SKM-1 (cell line): ENCODE data around the gene HEPH.
"Not testable (repeated sequence)": the region's sequence is repeated elsewhere in the genome, so short reads cannot be mapped to it uniquely, and the experiment has no call there.

Experiments
- DNase-seq: peaks from one replicate; lab custom pipeline; 2025; ENCODE audit not compliant: unreplicated experiment; lab: John Stamatoyannopoulos, UW

The HEPH gene

GRCh38 chrX:66163849-66164411 lies at the start of gene HEPH:
TSS of gene HEPH (plus strand) at chrX:66164247. CDS start at chrX:66170571, 6,324 bp downstream.
- DNase-seq = no peak

DNA sequence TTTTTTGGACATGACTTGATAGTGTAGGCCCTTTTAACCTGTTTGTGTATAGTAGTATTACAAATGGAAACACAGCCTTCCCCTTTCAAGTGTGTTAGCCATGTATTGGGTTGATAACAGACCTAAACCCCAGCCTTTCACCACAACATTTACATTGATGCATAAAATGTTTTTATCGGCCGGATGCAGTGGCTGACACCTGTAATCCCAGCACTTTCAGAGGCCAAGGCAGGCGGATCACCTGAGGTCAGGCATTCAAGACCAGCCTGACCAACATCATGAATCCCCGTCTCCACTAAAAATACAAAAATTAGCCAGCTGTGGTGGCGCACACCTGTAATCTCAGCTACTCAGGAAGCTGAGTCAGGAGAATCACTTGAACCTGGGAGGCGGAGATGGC lies 45.3 kb upstream of the HEPH start:
- not testable (repeated sequence) for DNase-seq

GRCh38 chrX:66121354-66121753 lies 42.7 kb upstream of the HEPH start:
- not testable (repeated sequence) for DNase-seq

DNA sequence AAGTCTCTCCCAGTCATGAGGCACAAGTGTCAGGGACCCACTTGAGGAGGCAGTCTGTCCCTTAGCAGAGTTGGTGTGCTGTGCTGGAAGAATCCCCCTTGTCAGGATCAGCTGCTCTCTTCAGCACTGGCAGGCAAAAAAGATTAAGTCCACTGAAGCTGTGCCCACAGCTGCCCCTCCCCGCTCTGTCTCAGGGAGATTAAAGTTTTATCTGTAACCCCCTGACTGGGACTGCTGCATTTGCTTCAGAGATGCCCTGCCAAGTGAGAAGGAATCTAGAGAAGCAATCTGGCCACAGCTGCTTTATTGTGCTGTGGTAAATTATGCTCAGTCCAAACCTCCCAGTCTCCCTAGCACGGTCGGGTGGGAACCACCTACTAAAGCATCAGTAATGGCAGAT lies 37.4 kb upstream of the HEPH start:
- no peak for DNase-seq

- DNase-seq = no peak
These were observed 33.6 kb upstream of the HEPH start for GRCh38 chrX:66130469-66130868.

DNA sequence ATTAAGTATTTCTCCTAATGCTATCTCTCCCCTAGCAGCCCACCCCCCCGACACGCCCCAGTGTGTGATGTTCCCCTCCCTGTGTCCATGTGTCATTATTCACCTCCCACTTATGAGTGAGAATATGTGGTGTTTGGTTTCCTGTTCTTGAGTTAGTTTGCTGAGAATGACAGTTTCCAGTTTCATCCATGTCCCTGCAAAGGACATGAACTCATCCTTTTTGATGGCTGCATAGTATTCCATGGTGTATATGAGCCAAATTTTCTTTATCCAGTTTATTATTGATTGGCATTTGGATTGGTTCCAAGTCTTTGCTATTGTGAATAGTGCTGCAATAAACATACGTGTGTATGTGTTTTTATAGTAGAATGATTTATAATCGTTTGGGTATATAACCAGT lies 28.8 kb upstream of the HEPH start:
- not testable (repeated sequence) for DNase-seq

DNA sequence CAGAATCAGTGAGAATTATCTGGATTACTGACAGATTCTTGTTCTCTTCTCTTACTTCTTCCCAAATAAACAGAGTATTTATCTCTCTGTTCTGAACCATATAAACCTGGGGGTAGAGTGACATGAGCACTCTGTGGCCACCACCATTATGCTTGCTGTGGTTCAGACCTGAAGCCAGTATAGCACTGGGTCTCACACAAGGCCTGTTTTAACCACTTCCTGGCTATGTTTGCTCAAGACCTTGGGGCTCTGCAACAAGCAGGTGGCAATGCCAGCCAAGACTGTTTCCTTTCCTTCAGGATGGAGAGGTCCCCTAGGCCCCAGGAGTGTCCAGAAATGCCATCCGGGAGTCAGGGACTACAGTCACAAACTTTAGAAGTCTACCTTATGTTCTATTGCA lies 21.7 kb upstream of the HEPH start:
- DNase-seq = no peak

DNA sequence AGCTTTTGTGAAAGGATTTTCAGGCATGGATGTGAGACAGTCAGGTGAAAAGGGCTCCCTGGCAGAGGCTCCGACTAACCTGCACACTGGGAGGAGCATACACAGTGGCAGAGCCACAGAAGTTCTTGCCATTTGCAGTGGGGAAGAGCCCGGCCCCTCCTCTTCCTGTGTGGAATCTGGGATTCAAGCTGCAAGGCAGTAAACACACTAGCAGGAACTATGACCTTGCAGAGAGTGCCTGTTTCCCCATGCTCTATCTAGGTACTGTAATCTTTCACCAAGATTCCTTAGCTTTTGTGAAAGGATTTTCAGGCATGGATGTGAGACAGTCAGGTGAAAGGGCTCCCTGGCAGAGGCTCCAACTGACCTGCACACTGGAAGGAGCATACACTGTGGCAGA lies 19.8 kb upstream of the HEPH start:
- no peak for DNase-seq

GRCh38 chrX:66149519-66149918 lies 14.5 kb upstream of the HEPH start:
- no peak for DNase-seq

- no peak for DNase-seq
These were observed 13.9 kb upstream of the HEPH start for GRCh38 chrX:66150163-66150562.

DNA sequence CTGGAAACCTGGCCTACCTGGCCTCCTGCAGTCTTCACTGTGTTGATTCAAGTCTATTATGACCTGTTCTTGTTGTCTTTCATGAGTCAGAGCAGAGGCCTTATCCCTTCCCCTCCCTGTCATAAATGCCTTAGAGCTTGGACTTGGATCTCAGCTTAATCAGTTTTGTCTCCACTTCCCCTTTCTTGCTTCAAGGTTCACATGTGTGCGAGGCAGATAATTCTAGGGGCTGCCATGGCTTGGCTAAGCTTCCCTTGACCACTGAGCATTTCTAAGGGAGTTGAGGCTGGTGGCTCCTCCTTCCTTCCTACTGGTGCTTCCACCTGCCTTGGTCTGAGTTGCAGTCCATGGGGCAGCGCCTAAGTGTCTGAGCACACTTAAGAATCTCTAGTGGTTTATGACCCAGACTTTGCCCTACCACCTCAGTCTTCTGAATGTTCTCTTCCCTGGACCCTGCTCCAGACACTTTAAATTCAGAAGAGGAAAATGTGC lies 1.7 kb upstream of the HEPH start:
- peak; percentile 1 for DNase-seq

DNA sequence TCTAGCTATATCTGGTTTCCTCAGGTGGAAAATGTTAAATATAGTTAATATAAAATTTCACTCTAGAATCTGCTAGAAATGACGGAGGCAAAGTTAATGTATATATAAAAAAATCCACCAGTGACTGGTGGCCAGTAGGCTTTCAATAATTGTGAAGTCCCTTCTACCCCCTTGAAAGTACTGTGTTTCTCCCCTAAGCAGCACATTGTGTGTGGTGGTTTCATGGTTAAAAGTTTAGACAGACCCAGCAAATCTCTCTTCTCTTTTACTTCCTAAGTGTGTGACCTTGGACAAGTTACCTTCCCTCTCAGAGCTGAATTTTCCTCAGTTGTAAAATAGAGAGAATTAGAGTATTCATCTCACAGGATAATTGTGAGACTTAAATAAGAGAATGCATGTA lies 600 bp upstream of the HEPH start:
- no peak for DNase-seq

- DNase-seq = no peak
These were observed 423 bp downstream of the HEPH start for GRCh38 chrX:66164470-66164869.

- no peak for DNase-seq
These were observed 884 bp downstream of the HEPH start for GRCh38 chrX:66164931-66165330.

DNA sequence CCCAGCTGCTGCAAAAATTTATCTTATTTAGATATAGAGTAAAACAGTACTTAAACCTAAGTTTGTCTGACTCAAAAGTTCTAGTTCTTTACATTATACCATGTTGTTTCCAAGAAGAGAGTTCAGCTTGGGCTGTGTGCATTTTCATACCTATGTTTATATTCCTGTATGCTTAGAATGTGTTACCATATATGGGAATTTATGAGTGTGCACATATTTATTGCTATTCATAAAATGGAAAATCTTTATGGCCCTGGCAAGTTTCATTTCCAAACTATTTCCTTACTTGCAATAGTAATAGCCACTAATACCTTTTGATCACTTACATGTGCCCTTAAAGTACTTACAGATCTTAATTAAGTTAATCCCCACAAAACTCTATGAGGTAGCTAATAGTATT lies 2.6 kb downstream of the HEPH start:
- no peak for DNase-seq

DNA sequence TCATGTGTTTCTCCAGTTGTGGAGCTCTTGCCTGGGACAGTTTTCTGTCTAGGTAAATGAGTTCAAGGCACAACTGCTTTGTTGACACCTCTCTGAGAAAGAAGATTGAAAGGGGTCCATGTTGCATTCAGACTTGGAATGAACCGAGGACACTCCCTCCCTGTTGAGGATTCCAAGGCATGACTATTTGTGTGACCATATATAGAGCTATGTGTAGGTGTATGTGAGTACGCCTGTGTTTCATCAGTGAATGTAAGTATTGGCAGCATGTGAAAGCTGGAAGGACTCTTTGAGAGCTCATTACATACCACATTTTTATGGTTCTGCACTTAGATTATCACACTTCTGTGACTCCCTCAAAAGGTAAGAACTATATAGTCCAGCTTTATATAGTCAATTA lies 3.4 kb downstream of the HEPH start:
- DNase-seq = no peak

- no peak for DNase-seq
These were observed 12.1 kb downstream of the HEPH start for GRCh38 chrX:66176134-66176533.

DNA sequence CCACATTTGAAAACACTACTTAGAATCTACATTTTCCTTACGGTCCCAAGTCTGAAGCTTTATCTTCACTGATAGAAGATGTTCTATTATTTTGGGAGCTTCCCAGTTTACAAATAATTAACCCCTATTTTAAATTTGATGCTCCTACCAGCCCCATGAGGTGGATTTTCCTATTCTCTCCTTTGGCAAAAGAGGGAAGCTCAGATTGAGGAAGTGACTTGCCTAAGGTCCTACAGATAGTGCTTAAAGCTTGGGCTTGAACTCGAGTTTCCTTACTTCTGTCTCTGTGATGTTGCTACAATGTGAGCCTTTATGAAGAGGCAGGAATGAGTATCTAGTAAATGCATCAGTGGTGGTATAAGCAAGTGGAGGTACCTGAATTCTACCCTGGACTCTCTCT lies 27.5 kb downstream of the HEPH start:
- DNase-seq = no peak

GRCh38 chrX:66193821-66194220 lies 29.8 kb downstream of the HEPH start:
- DNase-seq = no peak

DNA sequence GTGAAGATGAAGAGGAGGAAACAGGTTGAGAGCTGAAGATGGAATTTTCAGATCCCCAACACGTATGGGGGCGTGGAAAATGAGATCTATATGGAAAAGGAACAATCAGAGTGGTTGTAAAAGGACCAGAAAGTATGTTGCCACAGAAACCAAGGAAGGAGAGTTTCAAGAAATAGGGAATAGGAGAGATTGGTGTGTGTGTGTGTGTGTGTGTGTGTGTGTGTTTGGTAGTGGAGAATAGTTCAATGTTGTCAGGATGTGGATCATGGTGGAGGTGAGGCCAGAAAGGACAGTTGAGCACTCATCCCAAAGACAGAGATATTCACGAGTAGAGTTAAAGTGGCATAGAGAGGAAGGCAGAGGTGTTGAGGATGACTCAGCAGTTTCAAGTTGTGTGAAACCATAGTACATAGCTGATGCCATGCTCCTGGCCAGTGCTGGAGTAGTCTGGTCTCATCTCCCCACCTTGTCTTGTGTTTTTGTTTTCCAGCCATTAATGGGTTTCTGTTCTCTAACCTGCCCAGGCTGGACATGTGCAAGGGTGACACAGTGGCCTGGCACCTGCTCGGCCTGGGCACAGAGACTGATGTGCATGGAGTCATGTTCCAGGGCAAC lies 36.1 kb downstream of the HEPH start:
- no peak for DNase-seq

- no peak for DNase-seq
These were observed 37.1 kb downstream of the HEPH start for GRCh38 chrX:66200855-66201795.

DNA sequence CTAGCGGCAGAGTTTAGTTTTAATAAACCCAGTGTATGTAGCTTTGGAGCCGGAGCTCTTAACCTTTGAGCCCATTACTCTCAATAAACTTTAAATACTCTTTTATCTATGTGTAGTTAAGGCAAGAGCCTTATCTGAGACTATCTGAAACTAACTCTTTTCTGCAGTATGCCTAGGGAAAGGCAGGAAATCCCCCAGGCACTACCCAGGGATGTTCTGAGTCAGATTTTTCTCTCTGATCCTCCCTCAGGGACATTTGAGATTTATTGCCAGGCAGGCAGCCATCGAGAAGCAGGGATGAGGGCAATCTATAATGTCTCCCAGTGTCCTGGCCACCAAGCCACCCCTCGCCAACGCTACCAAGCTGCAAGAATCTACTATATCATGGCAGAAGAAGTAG lies 39.1 kb downstream of the HEPH start:
- no peak for DNase-seq
